Fibroblast of gingiva (primary cell): ENCODE measurements around the gene C9orf50.
"Not testable (repeated sequence)": the region's sequence is repeated elsewhere in the genome, so short reads cannot be mapped to it uniquely, and the experiment has no call there.

Source experiments
- DNase-seq: peaks from one replicate; pipeline ENCODE4 v3.0.0-alpha.2; 2011; ENCODE audit warnings: low read depth

Gene C9orf50, protein sequence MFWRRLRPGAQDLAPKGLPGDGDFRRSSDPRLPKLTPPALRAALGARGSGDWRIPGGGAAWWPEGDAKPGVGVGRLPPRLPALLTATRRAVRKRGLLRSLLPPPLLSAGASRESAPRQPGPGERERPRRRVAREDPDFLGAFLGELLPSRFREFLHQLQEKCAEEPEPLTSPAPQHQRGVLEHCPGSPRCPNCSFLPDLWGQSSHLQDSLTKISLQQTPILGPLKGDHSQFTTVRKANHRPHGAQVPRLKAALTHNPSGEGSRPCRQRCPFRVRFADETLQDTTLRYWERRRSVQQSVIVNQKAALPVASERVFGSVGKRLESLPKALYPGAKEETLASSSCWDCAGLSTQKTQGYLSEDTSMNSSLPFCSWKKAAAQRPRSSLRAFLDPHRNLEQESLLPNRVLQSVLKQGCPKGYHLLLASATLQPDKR

DNA sequence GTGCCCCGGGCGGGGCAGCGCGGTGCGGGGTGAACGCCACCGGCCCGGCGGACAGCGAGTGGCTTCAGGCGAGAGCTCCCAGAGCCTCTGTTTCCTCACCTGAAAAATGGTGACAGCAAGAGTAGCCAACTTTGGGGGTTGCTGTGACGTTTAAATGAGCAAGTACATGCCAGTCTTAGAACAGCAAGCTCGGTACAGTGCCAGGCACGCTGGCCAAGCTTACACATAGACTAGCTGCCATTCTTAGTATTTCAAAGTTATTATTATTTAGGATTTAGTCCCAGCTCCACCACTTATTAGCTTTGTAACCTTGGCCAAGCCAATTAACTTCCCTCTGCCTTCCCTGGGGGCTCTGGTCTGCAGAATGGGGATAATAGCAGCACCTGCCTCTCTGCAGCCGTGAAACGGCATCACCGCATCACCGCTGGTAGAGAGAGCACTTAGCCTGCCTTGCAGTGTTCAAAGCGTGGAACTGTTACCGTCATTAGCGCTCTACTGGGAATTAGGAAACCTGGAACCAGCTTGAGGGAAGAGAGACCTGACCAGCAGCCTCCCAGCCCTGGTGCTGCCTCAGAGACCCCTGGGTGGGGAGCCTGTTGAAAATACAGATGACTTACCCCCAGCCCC, at the start of gene C9orf50:
C9orf50 (minus strand) TSS at position 433 of the 627 bp plus-strand sequence. CDS start 527 bp downstream, outside the sequence.
- no peak for DNase-seq

DNA sequence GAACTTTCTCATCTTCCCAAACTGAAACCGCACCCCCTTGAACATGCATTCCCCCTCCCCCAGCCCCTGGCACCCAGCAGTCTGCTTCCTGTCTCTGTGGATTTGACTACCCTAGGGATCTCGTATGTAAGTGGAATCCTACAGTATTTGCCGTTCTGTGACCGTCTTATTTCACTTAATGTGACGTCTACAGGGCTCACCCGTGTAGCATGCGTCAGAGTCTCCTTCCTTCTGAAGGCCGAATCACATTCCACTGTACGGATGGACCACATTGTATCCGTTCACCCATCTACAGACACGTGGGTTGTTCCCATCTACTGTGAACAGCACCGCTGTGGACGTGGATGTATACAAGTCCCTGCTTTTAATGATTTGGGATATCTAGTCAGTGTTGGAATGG, 49.0 kb upstream of the C9orf50 start:
- peak; percentile 85 for DNase-seq

DNA sequence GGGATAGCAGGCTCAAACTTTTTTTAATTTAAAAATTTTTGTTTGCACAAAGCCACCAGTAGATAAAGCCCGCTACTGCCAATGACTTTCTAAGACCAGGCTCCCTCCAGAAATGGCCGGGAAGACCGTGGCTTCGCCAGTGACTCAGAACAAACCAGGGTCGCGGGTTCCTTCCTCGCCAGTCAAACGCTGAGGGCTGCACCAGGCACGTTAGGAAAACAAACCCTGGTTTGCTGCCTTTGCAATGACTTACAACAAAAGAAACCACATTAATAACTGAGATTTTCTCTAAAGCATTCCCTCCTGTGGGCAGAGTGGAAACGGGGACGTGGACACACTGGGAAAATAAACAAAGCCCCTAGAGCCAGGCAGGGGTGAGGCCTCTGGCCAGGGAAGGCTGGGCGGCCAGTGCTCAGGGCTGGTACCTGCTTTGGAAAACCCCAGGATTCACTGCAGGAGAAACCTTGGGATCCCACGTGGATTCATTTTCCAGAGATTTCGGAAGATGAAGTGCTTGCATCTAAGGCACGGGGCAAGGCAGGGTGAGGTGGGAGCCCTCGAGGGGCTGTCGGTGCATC, 48.3 kb upstream of the C9orf50 start:
- peak; percentile 70 for DNase-seq

DNA sequence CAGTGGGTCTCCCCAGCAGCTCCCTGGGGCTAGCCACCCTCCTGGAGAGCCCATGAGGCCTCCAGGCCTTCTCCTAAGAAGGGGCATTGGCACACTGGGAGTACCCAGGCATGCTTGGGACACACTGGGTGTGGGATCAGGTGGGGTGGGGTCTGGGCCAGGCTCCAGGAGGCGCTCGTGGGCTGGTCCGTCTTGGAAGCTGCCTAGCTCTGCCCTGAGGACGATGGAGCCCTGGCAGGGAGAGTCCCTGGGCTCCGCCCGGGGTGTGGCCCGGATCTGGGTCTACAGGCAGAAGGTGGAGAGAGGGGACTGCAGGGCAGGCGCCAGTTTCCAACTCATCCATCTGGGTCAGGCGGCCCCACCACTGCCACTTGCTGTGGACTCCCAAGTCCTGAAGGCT, 46.9 kb upstream of the C9orf50 start:
- peak; percentile 50 for DNase-seq

DNA sequence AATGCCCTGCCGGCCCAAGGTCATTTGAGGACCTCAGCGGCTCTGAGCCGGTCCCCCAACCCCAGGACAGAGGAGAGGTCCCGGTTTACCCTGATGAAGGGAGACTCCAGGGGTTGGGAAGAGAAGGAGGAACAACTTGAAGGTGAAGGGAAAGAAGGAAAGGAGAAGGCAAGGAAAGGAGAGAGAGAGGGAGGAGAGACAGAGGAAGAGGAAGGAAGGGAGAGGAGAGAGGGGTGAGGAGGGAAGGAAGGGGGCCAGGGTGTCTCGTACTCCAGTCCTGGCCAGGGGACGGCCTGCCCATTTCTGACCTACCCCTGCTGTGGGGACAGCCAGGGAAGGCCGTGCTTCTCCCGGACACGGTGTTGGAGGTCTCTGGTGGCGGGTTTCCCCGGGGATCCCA, 46.5 kb upstream of the C9orf50 start:
- DNase-seq: no peak

DNA sequence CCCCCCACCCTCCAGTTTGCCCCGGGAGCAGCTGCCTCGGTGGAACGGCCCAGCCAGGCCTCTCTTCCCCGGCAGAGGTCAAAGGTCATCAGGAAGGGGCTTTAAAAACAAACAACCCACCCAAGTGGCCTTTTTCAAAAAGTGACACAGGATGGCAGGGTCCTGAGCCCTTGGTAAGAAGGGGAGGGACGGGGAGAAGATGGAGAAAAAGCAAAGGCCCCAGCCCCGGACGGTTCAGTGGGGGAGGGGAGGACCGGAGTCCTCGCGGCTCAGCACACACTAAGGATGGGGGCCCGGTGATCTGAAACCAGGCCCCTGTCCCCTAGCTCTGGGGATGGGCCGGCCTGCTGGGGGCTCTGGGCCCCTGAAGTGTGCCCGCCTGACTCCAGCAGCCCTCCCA, 45.7 kb upstream of the C9orf50 start:
- DNase-seq: no peak

DNA sequence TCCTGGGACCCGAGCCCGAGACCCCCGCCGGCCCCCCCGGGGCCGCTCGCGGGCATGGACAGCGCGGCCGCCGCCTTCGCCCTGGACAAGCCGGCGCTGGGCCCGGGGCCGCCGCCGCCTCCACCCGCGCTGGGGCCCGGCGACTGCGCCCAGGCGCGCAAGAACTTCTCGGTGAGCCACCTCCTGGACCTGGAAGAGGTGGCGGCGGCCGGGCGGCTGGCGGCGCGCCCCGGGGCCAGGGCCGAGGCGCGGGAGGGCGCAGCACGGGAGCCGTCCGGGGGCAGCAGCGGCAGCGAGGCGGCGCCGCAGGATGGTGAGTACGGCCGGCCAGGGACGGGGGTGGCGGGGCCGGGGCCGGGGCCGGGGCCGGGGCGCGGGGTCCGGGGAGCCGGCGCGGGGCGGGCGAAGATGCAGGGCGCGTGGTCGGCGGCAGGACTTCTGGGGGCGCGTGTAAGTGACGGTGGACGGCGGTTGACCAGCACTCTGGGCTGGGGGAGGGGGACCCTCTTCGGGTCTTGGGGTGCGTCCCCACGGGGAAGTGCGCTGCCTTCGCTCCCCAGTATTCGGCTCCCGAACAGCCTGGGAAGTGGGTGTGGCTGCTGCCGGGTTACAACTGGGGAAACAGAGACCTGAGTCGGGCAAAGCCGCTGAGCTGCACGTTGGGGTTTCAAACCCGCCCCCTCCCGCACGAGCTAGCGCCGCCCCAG, 45.1 kb upstream of the C9orf50 start:
- no peak for DNase-seq

DNA sequence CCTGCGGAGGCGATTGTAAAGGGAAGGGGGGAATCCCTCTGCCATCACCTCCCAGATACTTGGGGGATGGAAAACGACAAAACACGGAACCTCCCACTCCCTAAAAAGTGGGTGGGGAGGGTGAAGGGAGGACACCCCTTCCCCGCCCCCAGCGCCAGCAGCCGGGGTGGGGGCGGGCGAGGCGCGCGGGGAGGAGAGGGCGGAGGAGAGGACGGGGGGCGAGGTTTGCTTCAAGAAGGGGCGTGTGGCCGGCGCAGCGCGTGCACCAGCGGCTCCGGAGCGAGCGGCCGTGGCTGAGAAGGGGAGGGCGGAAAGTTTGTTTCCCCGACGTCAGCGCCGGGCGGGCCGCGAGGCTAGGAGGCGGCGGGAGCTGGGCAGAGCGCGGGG, 44.5 kb upstream of the C9orf50 start, which contains the start of gene PRRX2:
PRRX2 (plus strand) TSS at position 259 of the 387 bp plus-strand sequence. CDS start 221 bp downstream, outside the sequence.
- DNase-seq: peak; percentile 84

DNA sequence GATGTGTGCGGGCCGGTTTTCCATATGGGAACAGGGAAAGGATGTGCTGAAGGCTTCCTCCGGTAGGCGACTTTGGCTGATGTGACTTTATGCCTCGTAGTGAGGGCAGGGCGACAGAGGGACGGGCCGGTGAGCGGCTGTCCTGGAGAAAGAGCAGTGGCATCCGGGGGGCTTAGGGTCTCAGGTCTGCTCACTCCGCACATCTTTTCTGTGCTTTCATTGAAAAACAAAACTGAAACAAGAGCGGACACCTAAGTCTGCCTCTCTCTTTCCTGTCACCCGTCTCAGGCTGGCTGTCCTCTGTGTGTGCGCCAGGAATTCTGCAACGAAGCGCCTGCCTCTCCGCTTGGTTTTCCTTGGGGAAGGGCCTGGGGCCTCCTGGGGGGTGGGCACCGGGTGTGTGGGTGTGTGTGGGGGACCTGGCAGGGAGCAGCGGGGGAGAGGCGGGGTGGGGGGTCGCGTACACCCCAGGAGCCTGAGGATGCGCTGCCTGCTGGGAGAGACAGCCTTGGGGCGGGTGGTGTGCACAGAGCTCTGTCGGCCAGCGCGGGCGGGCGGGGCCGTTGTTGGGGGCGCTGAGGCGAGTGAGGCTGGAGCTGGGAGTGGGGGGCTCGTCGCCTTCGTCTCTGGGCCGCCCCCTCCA, 44.0 kb upstream of the C9orf50 start:
- no peak for DNase-seq

DNA sequence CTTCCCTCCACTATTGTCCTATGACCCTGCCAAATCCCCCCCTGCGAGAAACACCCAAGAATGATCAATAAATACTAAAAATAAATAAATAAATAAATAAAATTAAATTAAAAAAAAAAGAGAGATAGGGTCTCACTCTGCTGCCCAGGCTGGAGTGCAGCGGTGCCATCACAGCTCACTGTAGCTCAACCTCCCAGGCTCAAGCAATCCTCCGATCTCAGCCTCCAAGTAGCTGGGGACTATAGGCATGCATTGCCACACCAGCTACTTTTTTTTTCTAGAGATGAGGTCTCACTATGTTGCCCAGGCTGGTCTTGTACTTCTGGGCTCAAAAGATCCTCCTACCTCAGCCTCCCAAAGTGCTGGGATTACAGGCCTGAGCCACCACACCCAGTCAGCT, 41.3 kb upstream of the C9orf50 start:
- DNase-seq: not testable (repeated sequence)

DNA sequence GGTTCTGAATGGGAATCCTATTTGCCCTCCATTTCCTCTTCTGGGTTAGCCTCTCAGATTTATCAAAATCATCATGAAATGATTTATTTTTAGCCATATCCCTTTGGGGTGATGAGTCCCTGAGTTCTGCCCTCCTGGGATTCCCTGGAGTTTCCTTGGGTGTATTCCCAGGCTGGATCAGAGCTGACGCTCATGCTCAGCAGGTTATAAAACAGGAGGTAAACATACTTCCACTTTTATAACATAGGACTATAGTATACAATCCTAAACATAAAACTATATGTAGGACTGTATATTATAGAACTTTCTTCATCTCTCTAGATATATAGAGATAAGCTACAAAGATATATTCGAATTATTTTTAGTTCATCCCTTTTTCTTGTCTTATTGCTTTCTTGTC, 40.1 kb upstream of the C9orf50 start:
- no peak for DNase-seq

DNA sequence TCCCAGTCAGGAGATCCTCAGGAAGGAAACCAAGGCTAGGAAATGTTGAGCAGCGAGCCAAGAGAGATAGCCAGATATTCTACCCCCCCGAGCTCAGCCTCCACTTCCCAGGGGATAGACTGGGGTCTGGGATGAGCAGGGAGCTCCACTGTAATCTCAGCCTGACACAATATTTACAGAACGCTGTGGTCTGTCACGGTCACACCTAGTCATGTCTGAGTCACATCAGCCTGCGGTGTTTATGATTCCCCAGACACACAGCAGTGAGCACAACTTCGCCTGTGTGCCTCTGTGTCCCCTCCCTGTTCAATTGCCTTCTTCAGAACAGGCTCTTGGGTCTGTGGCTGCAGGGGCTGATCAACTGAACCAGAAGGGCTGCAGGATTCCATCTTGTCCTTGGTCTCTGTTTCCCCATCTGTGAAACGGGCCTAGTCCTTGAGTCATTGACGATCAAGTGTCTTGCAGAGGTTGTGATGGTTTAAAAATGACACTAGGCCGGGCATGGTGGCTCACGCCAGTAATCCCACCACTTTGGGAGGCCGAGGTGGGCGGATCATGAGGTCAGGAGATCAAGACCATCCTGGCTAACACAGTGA, 36.0 kb upstream of the C9orf50 start:
- DNase-seq: no peak

DNA sequence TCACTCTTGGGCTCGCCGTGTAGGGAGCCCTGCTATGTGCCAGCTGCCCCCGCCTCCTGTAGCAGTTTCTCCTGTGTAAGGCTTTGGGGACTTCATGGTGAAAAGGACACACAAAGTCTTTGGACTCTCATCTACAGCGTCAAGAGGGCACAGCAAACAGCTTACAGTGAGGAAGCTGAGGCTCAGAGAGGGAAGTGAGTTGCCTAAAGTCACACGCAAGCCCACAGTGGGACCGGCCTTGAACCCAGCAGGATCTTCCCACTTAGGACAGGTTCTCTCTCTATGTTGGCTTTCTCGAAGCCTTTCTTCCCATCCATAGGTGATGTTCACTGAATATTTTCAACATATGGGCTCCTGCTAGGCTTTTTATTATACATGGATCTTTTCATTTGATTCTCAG, 34.8 kb upstream of the C9orf50 start:
- no peak for DNase-seq

DNA sequence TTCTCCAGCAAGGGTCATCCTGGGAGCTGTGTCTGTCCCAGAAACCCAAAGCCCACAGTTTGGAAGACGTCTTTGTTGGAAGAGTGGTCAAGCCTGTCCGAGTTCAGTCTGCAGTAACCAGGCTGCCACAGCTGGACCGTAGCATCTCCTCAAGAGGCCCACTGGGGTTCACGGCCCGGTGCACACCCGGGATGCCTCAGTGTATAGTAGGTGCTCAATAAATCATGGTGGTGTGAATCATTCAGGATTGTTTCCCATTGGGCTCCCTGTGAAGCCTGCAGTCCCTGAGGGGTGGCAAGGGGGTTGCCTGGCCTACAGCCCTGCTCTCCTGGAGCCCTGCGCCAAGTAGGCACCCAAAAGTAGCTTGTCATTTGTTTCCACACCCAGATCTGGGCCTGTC, 34.3 kb upstream of the C9orf50 start:
- no peak for DNase-seq

DNA sequence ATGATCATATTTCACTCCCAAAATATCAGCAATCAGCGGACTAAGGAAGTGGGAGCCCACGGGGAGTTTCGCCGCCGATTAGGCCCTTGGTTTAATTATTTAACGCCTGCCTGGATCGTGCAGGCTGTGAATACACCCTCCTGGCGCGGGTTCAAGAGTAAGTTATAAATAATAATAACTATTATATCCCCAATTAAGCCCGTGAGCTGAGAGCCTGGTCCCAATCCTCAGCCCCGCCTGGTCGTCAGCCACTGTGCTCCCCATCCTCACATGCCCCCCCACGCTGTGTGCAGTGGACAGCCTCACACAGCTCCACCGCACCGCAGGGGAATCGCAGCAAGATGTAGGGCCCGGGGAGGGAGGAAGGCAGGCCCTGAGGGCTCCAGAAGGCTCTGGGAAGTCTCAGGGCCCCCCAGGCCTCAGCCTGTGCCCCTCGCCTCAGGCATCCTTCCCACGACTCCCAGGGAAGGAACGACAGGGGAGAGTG, 33.7 kb upstream of the C9orf50 start:
- DNase-seq: no peak

DNA sequence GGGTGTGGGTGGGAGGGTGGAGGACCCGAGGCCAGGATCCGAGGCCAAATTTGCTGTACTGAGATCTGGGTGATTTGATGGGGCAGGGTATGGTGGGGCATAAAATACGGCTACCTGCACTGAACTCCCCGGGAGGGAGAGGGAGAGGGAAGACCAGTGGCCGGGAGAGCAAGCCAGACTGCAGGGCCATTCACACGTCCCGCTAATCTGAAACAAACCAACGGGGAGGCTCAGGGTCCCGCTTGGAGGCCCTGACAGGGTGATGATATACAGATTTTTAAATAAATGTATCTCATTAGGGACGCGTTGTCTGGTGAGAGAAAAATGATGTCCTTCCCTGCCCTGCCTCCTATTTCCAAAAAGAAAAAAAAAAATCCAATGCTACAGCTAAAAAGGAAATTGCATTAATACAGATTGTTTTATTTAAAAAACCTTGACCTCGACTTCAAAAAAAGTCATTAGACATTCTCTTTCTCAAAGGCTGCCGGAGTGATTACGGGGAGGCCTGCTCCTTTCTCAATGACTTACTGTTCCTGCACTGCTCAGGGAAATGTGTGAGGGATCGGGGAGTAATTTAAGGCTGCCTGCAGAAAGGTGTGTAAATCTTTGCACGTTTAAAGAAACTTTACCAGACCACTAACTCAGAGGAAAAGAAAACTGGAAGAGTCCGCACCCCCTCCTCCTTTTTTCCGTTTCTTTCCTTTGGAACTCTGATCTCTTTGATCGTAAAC, 33.1 kb upstream of the C9orf50 start:
- DNase-seq: no peak

DNA sequence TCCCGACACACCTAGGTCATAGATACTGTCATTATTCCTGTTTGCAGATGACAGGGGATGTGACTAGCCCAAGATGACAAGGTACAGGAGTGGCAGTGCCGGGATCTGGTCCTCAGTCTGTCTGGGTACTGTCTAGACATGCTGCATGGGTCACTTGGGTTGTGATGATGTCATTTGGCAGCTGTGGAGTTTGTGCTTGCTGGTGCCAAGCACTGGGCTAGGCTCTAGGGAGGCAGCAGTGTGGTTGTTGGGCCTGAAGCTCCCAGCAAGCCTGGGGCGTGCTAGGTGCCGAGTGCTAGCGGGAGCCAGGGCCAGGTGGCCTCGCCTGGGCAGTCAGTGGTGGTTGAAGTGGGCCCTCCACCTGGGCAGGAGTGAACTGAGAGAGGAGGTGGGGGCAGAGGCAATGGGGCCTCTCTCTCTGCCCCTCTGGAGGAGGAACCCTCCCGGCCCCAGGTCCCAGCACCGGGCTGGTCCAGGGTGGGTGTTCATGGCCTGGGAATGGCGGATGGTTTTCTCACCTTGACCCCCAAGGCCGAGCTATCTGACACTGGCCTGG, 29.9 kb upstream of the C9orf50 start:
- no peak for DNase-seq

DNA sequence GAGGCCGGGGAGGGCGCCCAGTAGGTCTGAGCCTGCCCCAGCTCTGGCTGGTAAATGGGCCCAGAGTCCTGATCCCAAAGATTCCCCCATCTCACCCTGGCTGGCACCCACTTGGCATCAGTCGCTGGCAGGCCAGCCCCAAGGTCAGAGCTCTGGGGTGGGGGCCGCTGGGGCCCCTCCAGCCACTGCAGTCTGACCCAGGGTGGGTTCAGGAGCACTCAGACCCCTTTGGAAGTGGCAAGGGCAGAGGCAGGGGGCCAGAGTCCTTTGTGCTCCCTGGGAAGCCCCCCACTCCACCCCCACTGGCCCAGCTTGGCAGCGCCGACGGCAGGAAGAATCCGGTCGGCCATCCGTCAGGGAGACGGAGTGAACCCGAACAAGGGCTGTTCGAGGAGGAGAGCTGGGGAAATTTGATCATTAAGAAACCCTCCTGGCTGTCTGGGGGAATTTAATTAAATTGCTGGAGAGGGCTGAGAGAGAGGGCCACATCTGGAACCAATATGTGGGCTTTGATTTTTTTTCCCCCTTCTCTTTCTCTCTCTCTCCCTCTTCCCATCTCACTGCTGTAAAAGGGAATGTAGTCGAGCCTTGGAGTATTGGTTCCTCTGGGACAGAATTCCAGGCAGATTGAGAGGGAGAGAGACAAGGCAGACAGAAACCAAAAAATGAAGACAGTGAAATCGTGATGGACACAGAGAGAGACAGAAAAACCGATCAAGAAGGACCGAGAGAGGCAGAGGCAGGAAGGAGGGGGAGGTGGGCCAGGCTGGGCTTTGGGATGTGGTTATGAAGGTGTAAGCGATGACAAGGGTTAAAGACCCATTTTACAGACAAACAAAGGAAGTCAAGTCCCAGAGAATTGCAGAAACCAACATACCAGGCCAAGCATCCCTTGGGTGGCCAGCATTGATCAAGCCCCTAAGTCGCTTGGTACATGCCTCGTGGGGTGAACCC, 29.1 kb upstream of the C9orf50 start:
- DNase-seq: peak; percentile 66

DNA sequence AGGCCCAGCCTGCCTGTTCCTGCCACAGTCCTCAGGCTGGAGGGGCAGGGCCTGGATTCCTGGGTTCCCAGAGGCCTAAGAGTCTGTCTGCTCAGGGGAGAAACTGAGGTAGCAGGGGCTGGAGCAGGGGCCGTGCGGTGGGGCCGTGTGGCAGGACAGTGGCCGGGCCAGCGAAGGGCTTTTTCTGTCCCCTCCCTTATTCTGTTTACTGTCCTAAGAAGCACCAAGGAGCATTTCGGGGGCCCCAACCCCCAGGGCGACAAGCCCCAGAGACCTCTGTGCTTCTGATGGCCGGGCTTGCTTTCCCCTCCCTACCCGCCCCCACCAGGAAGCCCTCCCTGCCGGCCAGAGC, 27.8 kb upstream of the C9orf50 start:
- DNase-seq: no peak
